Progenitor cell of endocrine pancreas (in vitro differentiated cells): ENCODE data around the gene HGF. TPM values are rescaled to one million over a fixed set of nuclear protein-coding genes. Genes with fewer than 3 reads are reported as not detected.

Experiments used
- DNase-seq: peaks from one replicate; pipeline ENCODE4 v3.0.0; 2021; ENCODE audit warnings: low spot score; ENCODE audit not compliant: unreplicated experiment
- H3K27ac Mint-ChIP-seq: 2 replicates; pipeline ENCODE4 v1.8.0; 2021; ENCODE audit warnings: mild to moderate bottlenecking, moderate library complexity, mixed read lengths
- H3K27me3 Mint-ChIP-seq: 2 replicates; pipeline ENCODE4 v1.8.0; 2021; ENCODE audit warnings: mixed read lengths
- H3K36me3 Mint-ChIP-seq: 2 replicates; pipeline ENCODE4 v1.8.0; 2022; ENCODE audit warnings: mixed read lengths; ENCODE audit not compliant: insufficient read depth
- H3K4me1 Mint-ChIP-seq: 2 replicates; pipeline ENCODE4 v1.8.0; 2021; ENCODE audit warnings: low read depth, mixed read lengths
- H3K4me3 Mint-ChIP-seq: 2 replicates; pipeline ENCODE4 v1.8.0; 2021; ENCODE audit warnings: low read depth, mild to moderate bottlenecking, moderate library complexity, mixed read lengths
- H3K9me3 Mint-ChIP-seq: 2 replicates; pipeline ENCODE4 v1.8.0; 2021; ENCODE audit warnings: low read depth, mixed read lengths
- CTCF ChIP-seq: fragments of 200-600 bp; sonication (generic); IDR thresholded peaks from one replicate; pipeline ENCODE4 v1.5.0; 2021; ENCODE audit warnings: antibody characterized with exemption, mild to moderate bottlenecking; ENCODE audit not compliant: unreplicated experiment
- total RNA-seq: library from RNA; stranded (reverse); gene quantifications from 2 replicates; pipeline ENCODE4 v1.2.1, GENCODE V29; 2021

Gene HGF
- total RNA-seq, 1 donor from 2014 or later = not detected

GRCh38 chr7:81803267-81803666 lies 33.4 kb upstream of the HGF start:
- Mint-ChIP-seq H3K4me3 (no peak overlapping the region), H3K27ac (no peak overlapping the region), H3K9me3 (no peaks in the 10 kb centered on the region), H3K4me1 (no peaks in the 10 kb centered on the region), H3K36me3 (no peaks in the 10 kb centered on the region), H3K27me3 (no peaks in the 10 kb centered on the region)
- no peak for TF ChIP-seq CTCF
- DNase-seq = no peak

DNA sequence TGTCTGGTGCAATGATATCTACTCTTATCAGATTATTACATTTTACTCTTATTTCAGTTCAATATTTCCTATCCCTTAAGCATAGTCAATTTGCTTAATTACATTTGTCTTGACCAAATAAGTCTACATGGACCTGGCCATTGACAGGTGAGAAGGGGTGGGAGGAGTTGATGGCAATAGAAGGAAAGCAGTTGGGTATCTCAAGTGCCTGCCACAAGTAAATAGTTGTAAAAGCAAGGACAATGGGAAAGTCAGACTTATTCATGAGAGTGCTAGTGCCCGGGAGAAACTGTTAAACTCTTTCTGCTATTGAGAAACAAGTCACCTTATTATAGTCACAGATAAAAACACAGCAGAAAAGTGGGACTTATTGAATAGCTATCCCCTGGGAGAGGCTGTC lies 32.4 kb upstream of the HGF start:
- no peaks in the 10 kb centered on the region for H3K36me3 Mint-ChIP-seq
- H3K27ac Mint-ChIP-seq = no peak overlapping the region
- H3K9me3 Mint-ChIP-seq = no peaks in the 10 kb centered on the region
- no peaks in the 10 kb centered on the region for H3K27me3 Mint-ChIP-seq
- H3K4me1 Mint-ChIP-seq = no peaks in the 10 kb centered on the region
- TF ChIP-seq CTCF = no peak
- no peak overlapping the region for H3K4me3 Mint-ChIP-seq
- DNase-seq = no peak

GRCh38 chr7:81801532-81801931 lies 31.7 kb upstream of the HGF start:
- Mint-ChIP-seq H3K9me3 (no peaks in the 10 kb centered on the region), H3K36me3 (no peaks in the 10 kb centered on the region), H3K27ac (no peak overlapping the region), H3K4me1 (no peaks in the 10 kb centered on the region), H3K27me3 (no peaks in the 10 kb centered on the region), H3K4me3 (no peak overlapping the region)
- TF ChIP-seq CTCF = no peak
- no peak for DNase-seq

DNA sequence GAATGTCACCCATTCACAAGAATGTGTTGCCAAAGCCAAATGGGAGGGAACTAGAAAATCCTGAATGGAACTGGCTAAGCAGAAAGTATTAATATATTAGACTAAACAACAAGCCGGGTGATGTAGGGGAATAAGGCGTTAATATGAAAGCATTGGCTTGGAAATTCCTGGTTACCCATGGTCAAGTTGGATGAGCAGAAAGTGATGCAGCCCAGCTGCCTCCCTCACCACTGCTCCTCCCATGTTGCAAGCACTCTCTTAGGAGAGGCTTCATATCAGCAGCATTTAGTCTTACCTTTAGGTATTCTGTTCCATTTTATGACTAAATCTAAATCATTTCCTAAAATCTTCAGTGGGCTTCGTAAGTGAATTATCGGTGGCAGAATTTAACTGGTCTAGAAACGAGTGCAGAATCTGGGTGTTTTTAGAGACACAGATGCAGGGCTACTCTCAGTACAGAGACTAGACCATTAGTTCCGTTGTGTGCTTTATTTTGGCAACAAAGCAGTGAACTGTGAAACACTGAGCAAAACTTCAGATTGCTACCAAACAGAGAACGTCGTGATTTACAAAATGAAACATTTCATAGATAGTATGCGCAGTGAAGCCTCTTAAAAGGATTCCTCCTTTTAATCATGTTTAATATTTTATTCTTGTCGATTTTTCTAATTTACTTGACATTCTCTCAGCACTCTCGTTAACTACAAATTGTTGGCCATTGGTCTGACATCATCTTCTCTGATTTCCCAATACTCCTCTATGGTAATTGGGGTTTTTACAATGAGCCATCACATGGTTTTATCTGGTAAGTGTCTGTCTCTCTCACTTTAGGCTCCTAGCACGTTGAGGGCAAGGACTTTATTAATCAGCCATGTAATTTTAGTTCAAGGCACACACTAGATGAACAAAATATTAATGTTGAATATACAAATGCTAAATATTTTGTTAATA lies 22.0 kb upstream of the HGF start:
- Mint-ChIP-seq H3K36me3 (no peaks in the 10 kb centered on the region), H3K9me3 (no peaks in the 10 kb centered on the region), H3K27me3 (no peaks in the 10 kb centered on the region), H3K4me3 (no peak overlapping the region), H3K4me1 (no peaks in the 10 kb centered on the region), H3K27ac (no peak overlapping the region)
- no peak for TF ChIP-seq CTCF
- DNase-seq = no peak

GRCh38 chr7:81790686-81791085 lies 20.8 kb upstream of the HGF start:
- H3K36me3 Mint-ChIP-seq = no peaks in the 10 kb centered on the region
- no peak overlapping the region for H3K4me3 Mint-ChIP-seq
- no peak overlapping the region for H3K27ac Mint-ChIP-seq
- no peaks in the 10 kb centered on the region for H3K4me1 Mint-ChIP-seq
- no peaks in the 10 kb centered on the region for H3K27me3 Mint-ChIP-seq
- H3K9me3 Mint-ChIP-seq = no peaks in the 10 kb centered on the region
- DNase-seq = no peak
- no peak for TF ChIP-seq CTCF
